MM.1S (cell line): ENCODE measurements around the gene DLGAP1.

Source experiments
- CTCF ChIP-seq: fragments of 300-600 bp; sonication (generic); IDR thresholded peaks from 2 replicates; pipeline ENCODE4 v1.5.1; 2016; ENCODE audit warnings: antibody characterized with exemption, low read length, mixed read lengths
- EZH2 ChIP-seq: fragments of 300-600 bp; sonication (generic); optimal IDR thresholded peaks from 2 replicates; pipeline ENCODE3; 2017; ENCODE audit warnings: low read depth, mild to moderate bottlenecking, antibody characterized with exemption, low read length, mixed read lengths
- EZH2phosphoT487 ChIP-seq: fragments of 300-600 bp; sonication (generic); IDR thresholded peaks from 2 replicates; pipeline ENCODE4 v1.6.1; 2018; ENCODE audit warnings: antibody characterized with exemption, low read length

GRCh38 chr18:3653263-3653850 is 801.8 kb downstream of the DLGAP1 start:
- TF ChIP-seq CTCF (no peak), EZH2 (no peak), EZH2phosphoT487 (no peak)
